Measurements from ENCODE around the gene RAB26. TPM values are rescaled to one million over a fixed set of nuclear protein-coding genes. Genes with fewer than 3 reads are reported as not detected.
"Not testable (repeated sequence)": the region's sequence is repeated elsewhere in the genome, so short reads cannot be mapped to it uniquely, and the experiment has no call there.

RAB26 gene
- polyA plus RNA-seq, 4 donors, result 2.0 to 3.5 (median 2.4) TPM

GRCh38 chr16:2116428-2116827 is 32.0 kb upstream of the RAB26 start:
- not testable (repeated sequence) for DNase-seq (ENCODE audit: low read depth in 4 of 4, low spot score in 3 of 4)

- DNase-seq (ENCODE audit: low read depth in 4 of 4, low spot score in 3 of 4), result not testable (repeated sequence)
These were observed 31.1 kb upstream of the RAB26 start for GRCh38 chr16:2117341-2117740.

GRCh38 chr16:2117960-2118722 is 30.3 kb upstream of the RAB26 start:
- not testable (repeated sequence) for DNase-seq (ENCODE audit: low read depth in 4 of 4, low spot score in 3 of 4)

- DNase-seq (ENCODE audit: low read depth in 4 of 4, low spot score in 3 of 4), result not testable (repeated sequence)
These were observed 27.1 kb upstream of the RAB26 start for GRCh38 chr16:2121325-2121724.

GRCh38 chr16:2121853-2122252 is 26.6 kb upstream of the RAB26 start:
- DNase-seq (ENCODE audit: low read depth in 4 of 4, low spot score in 3 of 4), result no peak

- DNase-seq (ENCODE audit: low read depth in 4 of 4, low spot score in 3 of 4), result no peak
These were observed 26.0 kb upstream of the RAB26 start for GRCh38 chr16:2122429-2122828.

- DNase-seq (ENCODE audit: low read depth in 4 of 4, low spot score in 3 of 4), result not testable (repeated sequence)
These were observed 25.3 kb upstream of the RAB26 start for GRCh38 chr16:2122934-2123683.

GRCh38 chr16:2123706-2124376 is 24.6 kb upstream of the RAB26 start:
- DNase-seq (ENCODE audit: low read depth in 4 of 4, low spot score in 3 of 4), result not testable (repeated sequence)

- DNase-seq (ENCODE audit: low read depth in 4 of 4, low spot score in 3 of 4), result not testable (repeated sequence)
These were observed 24.1 kb upstream of the RAB26 start for GRCh38 chr16:2124377-2124693.

- DNase-seq (ENCODE audit: low read depth in 4 of 4, low spot score in 3 of 4), result peak in 1 of 4 donors; percentile 31
These were observed 23.6 kb upstream of the RAB26 start for GRCh38 chr16:2124694-2125444.

GRCh38 chr16:2125609-2126008 is 22.8 kb upstream of the RAB26 start:
- not testable (repeated sequence) for DNase-seq (ENCODE audit: low read depth in 4 of 4, low spot score in 3 of 4)

- not testable (repeated sequence) for DNase-seq (ENCODE audit: low read depth in 4 of 4, low spot score in 3 of 4)
These were observed 22.2 kb upstream of the RAB26 start for GRCh38 chr16:2126161-2126743.

GRCh38 chr16:2126928-2127556 is 21.4 kb upstream of the RAB26 start:
- DNase-seq (ENCODE audit: low read depth in 4 of 4, low spot score in 3 of 4), result not testable (repeated sequence)

- not testable (repeated sequence) for DNase-seq (ENCODE audit: low read depth in 4 of 4, low spot score in 3 of 4)
These were observed 20.7 kb upstream of the RAB26 start for GRCh38 chr16:2127630-2128280.

- not testable (repeated sequence) for DNase-seq (ENCODE audit: low read depth in 4 of 4, low spot score in 3 of 4)
These were observed 19.2 kb upstream of the RAB26 start for GRCh38 chr16:2129251-2129650.

- DNase-seq (ENCODE audit: low read depth in 4 of 4, low spot score in 3 of 4), result not testable (repeated sequence)
These were observed 18.5 kb upstream of the RAB26 start for GRCh38 chr16:2129890-2130447.

GRCh38 chr16:2133797-2134196 is 14.6 kb upstream of the RAB26 start:
- not testable (repeated sequence) for DNase-seq (ENCODE audit: low read depth in 4 of 4, low spot score in 3 of 4)

GRCh38 chr16:2135071-2135470 is 13.4 kb upstream of the RAB26 start:
- not testable (repeated sequence) for DNase-seq (ENCODE audit: low read depth in 4 of 4, low spot score in 3 of 4)

Measured in right renal pelvis (tissue), 4 donors.